GM12892 (cell line): ENCODE measurements around the gene DNM1L.

Experiments
- POLR2A ChIP-seq: IDR thresholded peaks from 2 replicates; pipeline ENCODE4 v1.6.1; 2011; ENCODE audit warnings: low read depth, low read length, control low read depth
- POLR2AphosphoS5 ChIP-seq: IDR thresholded peaks from 2 replicates; pipeline ENCODE4 v1.6.1; 2011; ENCODE audit warnings: low read depth, low read length, control low read depth
- TAF1 ChIP-seq: IDR thresholded peaks from 2 replicates; pipeline ENCODE4 v1.6.1; 2011; ENCODE audit warnings: low read depth, mild to moderate bottlenecking, control low read depth, low read length, borderline replicate concordance

DNA sequence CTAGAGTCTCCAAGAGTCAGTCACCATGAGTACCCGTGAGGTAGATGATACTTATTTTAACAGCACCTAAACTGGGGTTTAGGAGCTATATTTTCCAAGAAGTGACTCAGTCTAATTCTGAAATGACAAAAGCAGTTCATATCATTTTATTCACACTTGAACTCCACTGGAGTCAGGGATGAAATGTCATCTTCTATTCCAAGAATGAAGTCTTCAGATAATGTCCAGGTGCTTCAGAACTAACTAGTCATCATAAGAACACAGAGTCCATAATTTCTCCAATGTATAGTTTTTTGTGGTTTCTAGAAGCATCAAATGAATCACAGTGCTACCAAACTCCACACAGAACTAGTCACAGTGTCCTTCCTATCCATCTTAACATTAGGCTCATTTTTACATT, 13.3 kb downstream of the DNM1L start:
- TF ChIP-seq POLR2A (no peak), TAF1 (no peak), POLR2AphosphoS5 (no peak)
